ENCODE results near the gene NEURL1. TPM values are rescaled to one million over a fixed set of nuclear protein-coding genes. Genes with fewer than 3 reads are reported as not detected.

The NEURL1 gene
- total RNA-seq, 3 donors from 2014 or later (not counting 1 experiment from before 2014, with no cell fraction given): 0.95 to 8.5 (median 1.5) TPM

DNA sequence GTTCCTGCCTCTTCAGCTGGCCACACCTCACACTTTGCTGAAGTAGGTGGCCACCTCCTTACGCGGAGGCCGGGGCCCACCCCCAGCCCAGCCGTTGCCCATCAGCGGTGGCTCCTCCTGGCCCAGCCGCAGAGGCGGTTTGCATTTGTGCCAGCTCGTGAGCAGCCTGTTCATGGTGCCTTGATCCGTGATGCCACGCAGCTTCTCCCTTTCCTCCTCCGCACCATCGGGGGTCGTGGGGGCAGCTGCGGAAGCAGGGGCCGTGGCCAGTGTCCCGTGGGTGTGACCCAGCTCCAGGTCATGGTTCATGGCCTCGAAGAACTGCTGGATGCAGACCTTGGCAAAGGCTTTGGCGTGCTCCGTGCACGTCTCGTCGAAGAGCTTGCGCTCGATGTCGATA lies 38.3 kb upstream of the NEURL1 start:
- Histone ChIP-seq H3K27me3 (ENCODE audit: control insufficient read depth, insufficient read depth, low read length) (no peaks in the 10 kb centered on the region), H3K4me1 (ENCODE audit: control insufficient read depth, insufficient read depth, low read length) (peaks cover 55% of the 10 kb centered on the region), H3K36me3 (ENCODE audit: control insufficient read depth, insufficient read depth, low read length) (no peaks in the 10 kb centered on the region), H3K27ac (ENCODE audit: low read length) (no peak overlapping the region), H3K4me3 (ENCODE audit: low read length) (no peak overlapping the region), H3K9me3 (ENCODE audit: control insufficient read depth, insufficient read depth, low read length) (no peaks in the 10 kb centered on the region)
- DNase-seq: no peak
- TF ChIP-seq CTCF (IDR thresholded peaks at IDR 0.05): no peak
- Mint-ChIP-seq H3K27ac (no peak overlapping the region), H3K27me3 (ENCODE audit: low read depth in 2 of 2) (no peaks in the 10 kb centered on the region), H3K4me1 (peaks cover 48 to 52% of the 10 kb centered on the region in 2 donors), H3K9me3 (no peaks in the 10 kb centered on the region), H3K4me3 (no peak overlapping the region), H3K36me3 (no peaks in the 10 kb centered on the region)
- intact Hi-C loops (cut with micrococcal nuclease): no loop called here
- WGBS (ENCODE audit: insufficient coverage): 96% methylated on average over 25 of the region's 25 CpGs
- no peak for ATAC-seq

DNA sequence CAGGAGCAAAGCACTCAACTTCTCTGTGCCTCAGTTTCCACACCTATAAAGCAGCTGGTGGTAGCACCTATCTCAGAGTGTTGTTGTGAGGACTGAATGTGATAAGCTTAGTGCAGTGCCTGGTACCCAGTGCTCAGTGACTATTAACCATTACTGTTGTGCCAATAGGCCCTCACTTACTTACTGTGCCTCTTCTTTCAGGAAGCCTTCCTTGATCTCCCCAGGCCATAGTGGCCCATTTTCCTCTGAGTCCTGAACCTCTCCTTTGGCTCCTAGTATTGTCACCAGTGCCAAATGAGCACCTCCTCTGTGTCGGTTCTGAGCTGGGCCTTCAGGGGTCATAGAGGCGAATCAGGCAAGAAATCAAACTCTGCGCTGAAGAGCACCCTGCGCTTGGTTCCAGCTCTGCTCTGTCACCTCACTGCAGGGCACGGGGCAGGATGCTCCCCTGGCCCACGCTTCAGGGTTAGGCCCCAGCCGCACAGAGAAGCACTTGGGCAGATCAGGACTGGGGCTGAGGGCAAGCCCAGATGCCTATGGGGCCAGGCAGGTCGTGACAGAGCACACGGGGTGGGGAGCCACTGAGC lies 37.3 kb upstream of the NEURL1 start:
- 91% methylated on average over 9 of the region's 9 CpGs for WGBS (ENCODE audit: insufficient coverage)
- no peaks in the 10 kb centered on the region for H3K27me3 Mint-ChIP-seq (ENCODE audit: low read depth in 2 of 2)
- H3K36me3 Mint-ChIP-seq: no peaks in the 10 kb centered on the region
- DNase-seq (no peak), ATAC-seq (no peak)
- H3K4me1 ChIP-seq (ENCODE audit: control insufficient read depth, insufficient read depth, low read length): peaks cover 48% of the 10 kb centered on the region
- intact Hi-C loops (cut with micrococcal nuclease): no loop called here
- H3K9me3 ChIP-seq (ENCODE audit: control insufficient read depth, insufficient read depth, low read length): no peaks in the 10 kb centered on the region
- H3K36me3 ChIP-seq (ENCODE audit: control insufficient read depth, insufficient read depth, low read length): no peaks in the 10 kb centered on the region
- peaks cover 39 to 45% of the 10 kb centered on the region in 2 donors for H3K4me1 Mint-ChIP-seq
- no peak overlapping the region for H3K27ac ChIP-seq (ENCODE audit: low read length)
- no peak overlapping the region for H3K4me3 ChIP-seq (ENCODE audit: low read length)
- TF ChIP-seq CTCF (IDR thresholded peaks at IDR 0.05): no peak
- H3K9me3 Mint-ChIP-seq: no peaks in the 10 kb centered on the region
- H3K27me3 ChIP-seq (ENCODE audit: control insufficient read depth, insufficient read depth, low read length): no peaks in the 10 kb centered on the region
- no peak overlapping the region for H3K4me3 Mint-ChIP-seq
- H3K27ac Mint-ChIP-seq: no peak overlapping the region

GRCh38 chr10:103457176-103457712 lies 36.3 kb upstream of the NEURL1 start:
- no peaks in the 10 kb centered on the region for H3K9me3 Mint-ChIP-seq
- H3K27me3 Mint-ChIP-seq (ENCODE audit: low read depth in 2 of 2): no peaks in the 10 kb centered on the region
- no peak overlapping the region for H3K27ac ChIP-seq (ENCODE audit: low read length)
- peak overlapping the region; percentile 40 for H3K4me3 Mint-ChIP-seq
- peaks cover 36 to 38% of the 10 kb centered on the region in 2 donors for H3K4me1 Mint-ChIP-seq
- H3K27ac Mint-ChIP-seq: peak overlapping the region; percentile 69 to 73
- 88% methylated on average over 8 of the region's 8 CpGs for WGBS (ENCODE audit: insufficient coverage)
- H3K36me3 ChIP-seq (ENCODE audit: control insufficient read depth, insufficient read depth, low read length): no peaks in the 10 kb centered on the region
- TF ChIP-seq CTCF (IDR thresholded peaks at IDR 0.05): no peak
- no peak for ATAC-seq
- H3K36me3 Mint-ChIP-seq: no peaks in the 10 kb centered on the region
- H3K27me3 ChIP-seq (ENCODE audit: control insufficient read depth, insufficient read depth, low read length): no peaks in the 10 kb centered on the region
- DNase-seq: no peak
- peaks cover 45% of the 10 kb centered on the region for H3K4me1 ChIP-seq (ENCODE audit: control insufficient read depth, insufficient read depth, low read length)
- H3K4me3 ChIP-seq (ENCODE audit: low read length): no peak overlapping the region
- intact Hi-C loops (cut with micrococcal nuclease): no loop called here
- no peaks in the 10 kb centered on the region for H3K9me3 ChIP-seq (ENCODE audit: control insufficient read depth, insufficient read depth, low read length)

All from natural killer cell (primary cell).